ENCODE measurements around the gene TTC34.

TTC34 gene

GRCh38 chr1:2612591-2613365, 188.7 kb downstream of the TTC34 start:
- H3K4me3 ChIP-seq (replicated peaks in 1 of 2; ENCODE audit: low read depth in 2 of 2, low read length in 2 of 2): no peak overlapping the region
- TF ChIP-seq, protein P1, sequence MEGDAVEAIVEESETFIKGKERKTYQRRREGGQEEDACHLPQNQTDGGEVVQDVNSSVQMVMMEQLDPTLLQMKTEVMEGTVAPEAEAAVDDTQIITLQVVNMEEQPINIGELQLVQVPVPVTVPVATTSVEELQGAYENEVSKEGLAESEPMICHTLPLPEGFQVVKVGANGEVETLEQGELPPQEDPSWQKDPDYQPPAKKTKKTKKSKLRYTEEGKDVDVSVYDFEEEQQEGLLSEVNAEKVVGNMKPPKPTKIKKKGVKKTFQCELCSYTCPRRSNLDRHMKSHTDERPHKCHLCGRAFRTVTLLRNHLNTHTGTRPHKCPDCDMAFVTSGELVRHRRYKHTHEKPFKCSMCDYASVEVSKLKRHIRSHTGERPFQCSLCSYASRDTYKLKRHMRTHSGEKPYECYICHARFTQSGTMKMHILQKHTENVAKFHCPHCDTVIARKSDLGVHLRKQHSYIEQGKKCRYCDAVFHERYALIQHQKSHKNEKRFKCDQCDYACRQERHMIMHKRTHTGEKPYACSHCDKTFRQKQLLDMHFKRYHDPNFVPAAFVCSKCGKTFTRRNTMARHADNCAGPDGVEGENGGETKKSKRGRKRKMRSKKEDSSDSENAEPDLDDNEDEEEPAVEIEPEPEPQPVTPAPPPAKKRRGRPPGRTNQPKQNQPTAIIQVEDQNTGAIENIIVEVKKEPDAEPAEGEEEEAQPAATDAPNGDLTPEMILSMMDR (IDR thresholded peaks at IDR 0.05; ENCODE audit: low read depth, low read length): no peak
- DNase-seq (ENCODE audit: low read depth in 2 of 2): no peak

DNA sequence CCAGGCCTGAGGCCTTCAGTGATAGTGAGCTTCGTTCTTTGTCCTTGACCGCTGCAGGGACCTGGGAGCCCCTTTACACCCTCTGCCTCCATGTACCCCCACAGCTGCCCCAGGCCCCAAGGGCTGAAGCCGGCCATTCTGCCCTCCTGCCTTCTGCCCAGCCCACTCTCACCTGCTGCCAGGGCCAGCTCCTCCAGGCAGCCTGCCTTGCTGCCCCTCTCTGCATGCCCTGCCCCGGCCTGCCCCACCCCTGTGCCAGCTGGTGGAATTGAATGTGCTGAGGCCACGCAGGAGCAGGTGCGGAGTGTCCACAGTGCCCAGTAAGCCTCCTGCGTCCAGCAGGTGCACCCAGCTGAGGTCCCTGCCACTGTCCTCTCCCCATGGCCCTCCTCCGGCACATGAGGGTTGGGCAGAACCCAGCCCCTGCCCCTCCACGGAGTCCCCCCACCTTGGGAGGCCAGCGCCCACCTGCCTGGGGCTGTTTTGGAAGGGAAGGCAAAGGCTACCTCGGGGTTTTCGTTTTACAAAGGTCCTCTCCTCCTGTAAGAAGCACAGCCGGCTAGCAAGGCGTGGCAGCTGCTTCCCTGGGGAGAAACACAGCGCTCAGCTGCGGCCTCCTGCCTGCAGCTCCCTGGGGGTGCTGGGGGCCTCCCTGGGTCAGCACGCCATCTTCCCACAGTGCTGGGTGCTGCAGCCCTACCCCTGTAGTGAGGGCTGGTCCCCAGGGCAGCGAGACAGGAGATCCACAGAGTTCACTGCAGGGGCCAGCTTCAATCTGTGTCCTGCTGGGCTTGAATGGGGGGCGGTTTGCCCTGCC, 189.7 kb downstream of the TTC34 start:
- no peak overlapping the region for H3K4me3 ChIP-seq (replicated peaks in 1 of 2; ENCODE audit: low read depth in 2 of 2, low read length in 2 of 2)

DNA sequence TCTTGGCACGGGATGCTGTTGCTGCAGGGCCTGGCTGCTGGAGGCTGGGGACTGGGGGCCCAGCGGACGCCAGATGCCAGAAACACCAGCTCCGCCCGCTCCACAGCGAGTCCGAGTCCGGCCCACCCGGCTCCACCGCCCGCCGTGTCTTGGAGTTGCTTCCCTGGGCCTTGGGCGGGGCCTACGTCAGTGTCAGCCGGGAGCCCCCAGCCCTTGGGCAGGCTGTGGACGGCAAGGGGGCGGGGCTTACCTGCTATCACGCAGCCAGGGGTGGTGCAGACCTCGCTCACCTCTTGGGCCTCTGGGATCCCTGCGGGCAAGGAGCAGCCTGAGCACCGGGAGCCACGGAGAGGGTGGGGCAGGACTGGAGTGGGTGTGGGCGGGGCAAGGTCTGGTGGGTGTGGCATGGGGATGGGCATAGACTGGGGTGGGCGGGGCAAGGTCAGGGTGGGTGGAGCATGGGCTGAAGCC, 190.4 kb downstream of the TTC34 start:
- TF ChIP-seq, protein P1 (IDR thresholded peaks at IDR 0.05; ENCODE audit: low read depth, low read length): no peak
- DNase-seq (ENCODE audit: low read depth in 2 of 2): peak in 1 of 2 donors; percentile 22
- H3K4me3 ChIP-seq (replicated peaks in 1 of 2; ENCODE audit: low read depth in 2 of 2, low read length in 2 of 2): no peak overlapping the region

More for the DNA sequence above, 189.7 kb downstream of the TTC34 start:
- DNase-seq (ENCODE audit: low read depth in 2 of 2): no peak
- TF ChIP-seq, protein P1 (IDR thresholded peaks at IDR 0.05; ENCODE audit: low read depth, low read length): no peak

DNA sequence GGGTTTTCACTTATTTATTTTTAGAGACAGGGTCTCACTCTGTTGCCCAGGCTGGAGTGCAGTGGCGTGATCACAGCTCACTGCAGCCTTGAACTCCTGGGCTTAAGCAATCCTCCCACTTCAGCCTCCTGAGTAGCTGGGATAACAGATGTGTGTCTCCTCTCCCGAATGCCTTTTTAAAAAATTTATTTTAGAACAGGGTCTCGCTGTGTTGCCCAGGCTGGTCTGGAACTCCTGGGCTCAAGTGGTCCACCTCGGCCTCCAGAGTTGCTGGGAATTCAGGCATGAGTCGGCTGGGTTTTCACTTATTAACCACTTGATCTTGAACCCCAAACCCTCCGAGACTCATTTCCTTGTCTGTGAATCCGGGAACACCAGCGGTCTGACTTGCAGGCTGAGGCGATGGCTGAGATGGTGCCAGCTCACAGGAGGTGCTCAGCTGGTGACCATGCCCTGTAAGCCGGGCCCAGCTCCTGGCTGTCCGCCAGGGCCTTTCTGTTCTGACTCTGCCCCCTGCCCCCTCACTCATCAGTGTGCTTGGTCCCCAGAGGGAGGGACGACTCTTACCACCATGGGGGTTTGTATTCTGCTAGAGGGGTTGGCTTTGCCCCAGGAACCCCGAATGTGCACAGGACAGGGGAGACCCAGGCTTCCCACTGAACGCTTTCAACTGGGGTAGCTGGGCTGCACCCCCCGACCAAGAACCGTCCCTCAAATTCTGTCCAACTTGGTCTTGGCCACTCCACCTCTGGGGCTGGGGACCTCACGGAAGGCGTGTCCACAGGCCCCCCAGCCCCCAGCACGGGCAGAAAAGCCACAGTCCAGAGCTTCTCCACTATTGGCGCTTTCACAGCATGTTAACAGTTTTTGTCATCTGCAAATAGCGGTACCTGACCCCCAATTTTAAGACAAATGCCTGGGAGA, 191.2 kb downstream of the TTC34 start:
- TF ChIP-seq, protein P1 (IDR thresholded peaks at IDR 0.05; ENCODE audit: low read depth, low read length): no peak
- H3K4me3 ChIP-seq (replicated peaks in 1 of 2; ENCODE audit: low read depth in 2 of 2, low read length in 2 of 2): no peak overlapping the region

DNA sequence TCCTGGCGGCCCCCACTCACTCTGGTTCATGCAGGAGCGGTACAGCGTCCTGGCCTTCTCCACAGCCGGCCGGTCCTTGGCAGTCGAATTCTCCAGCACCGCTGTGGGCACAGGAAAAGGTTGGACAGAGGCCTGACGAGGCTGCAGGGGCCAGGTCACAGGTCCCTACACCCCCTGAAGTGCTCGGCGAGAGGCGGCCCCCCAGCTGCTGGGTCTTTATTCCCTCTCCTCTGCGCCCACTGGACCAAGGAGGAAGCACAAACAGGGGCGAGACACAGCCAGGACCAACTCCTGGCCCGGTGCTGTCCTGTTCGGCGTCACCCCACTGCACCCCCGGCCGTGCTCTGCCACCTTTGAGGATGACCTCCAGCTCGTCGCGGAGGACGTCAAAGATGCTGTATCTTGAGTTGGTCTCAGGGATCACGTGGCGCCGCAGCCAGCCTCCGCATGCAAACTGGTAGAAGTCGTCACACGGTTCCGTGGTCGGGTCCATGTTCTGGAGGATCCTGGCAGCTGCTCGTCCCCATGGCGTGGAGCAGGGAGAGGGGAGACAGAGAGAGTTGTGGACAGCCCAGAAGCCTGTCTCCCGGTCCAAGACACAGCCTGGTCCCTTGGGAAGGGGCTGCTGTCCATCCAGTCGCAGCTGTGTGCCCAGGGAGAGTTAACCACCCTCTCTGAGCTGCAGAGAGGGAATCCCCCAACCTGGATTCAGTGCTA, 192.0 kb downstream of the TTC34 start:
- TF ChIP-seq, protein P1 (IDR thresholded peaks at IDR 0.05; ENCODE audit: low read depth, low read length): no peak
- no peak for DNase-seq (ENCODE audit: low read depth in 2 of 2)

More for the DNA sequence above, 191.2 kb downstream of the TTC34 start:
- DNase-seq (ENCODE audit: low read depth in 2 of 2): no peak

More for the DNA sequence above, 192.0 kb downstream of the TTC34 start:
- H3K4me3 ChIP-seq (replicated peaks in 1 of 2; ENCODE audit: low read depth in 2 of 2, low read length in 2 of 2): no peak overlapping the region
